ENCODE measurements around the gene KCNS1.

DNA sequence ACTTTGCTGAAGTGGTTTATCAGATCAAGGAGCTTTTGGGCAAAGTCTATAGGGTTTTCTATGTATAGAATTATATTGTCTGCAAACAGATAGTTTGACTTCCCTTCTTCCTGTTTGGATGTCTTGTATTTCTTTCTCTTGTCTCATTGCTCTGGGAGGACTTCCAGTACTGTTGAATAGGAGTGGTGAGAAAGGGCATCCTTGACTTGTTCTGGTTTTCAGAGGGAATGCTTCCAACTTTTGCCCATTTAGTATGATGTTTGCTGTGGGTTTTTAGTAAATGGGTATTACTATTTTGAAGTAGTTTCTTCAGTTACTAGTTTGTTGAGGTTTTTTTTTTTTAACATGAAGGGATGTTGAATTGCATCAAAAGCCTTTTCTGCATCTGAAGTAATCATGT lies 36.1 kb downstream of the KCNS1 start:
- TF ChIP-seq, protein P1, sequence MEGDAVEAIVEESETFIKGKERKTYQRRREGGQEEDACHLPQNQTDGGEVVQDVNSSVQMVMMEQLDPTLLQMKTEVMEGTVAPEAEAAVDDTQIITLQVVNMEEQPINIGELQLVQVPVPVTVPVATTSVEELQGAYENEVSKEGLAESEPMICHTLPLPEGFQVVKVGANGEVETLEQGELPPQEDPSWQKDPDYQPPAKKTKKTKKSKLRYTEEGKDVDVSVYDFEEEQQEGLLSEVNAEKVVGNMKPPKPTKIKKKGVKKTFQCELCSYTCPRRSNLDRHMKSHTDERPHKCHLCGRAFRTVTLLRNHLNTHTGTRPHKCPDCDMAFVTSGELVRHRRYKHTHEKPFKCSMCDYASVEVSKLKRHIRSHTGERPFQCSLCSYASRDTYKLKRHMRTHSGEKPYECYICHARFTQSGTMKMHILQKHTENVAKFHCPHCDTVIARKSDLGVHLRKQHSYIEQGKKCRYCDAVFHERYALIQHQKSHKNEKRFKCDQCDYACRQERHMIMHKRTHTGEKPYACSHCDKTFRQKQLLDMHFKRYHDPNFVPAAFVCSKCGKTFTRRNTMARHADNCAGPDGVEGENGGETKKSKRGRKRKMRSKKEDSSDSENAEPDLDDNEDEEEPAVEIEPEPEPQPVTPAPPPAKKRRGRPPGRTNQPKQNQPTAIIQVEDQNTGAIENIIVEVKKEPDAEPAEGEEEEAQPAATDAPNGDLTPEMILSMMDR (IDR thresholded peaks at IDR 0.05): no peak
- TF ChIP-seq POLR2A (IDR thresholded peaks at IDR 0.05): no peak

Data from uterus (tissue), 2 donors.